ENCODE measurements around the gene SDF4. TPM values are rescaled to one million over a fixed set of nuclear protein-coding genes. Genes with fewer than 3 reads are reported as not detected.
A peak's percentile ranks its signal among the peaks of the same experiment; 100 is the strongest.

The SDF4 gene
- total RNA-seq, 4 donors from 2014 or later: 109 to 144 (median 138) TPM

GRCh38 chr1:1212780-1213344 lies 18.9 kb downstream of the SDF4 start:
- Histone ChIP-seq H3K27me3 (no peaks in the 10 kb centered on the region), H3K36me3 (peaks cover 15 to 16% of the 10 kb centered on the region in 2 donors), H3K4me3 (replicated peaks in 1 of 3) (peak overlapping the region in 1 of 3 donors; percentile 6), H3K27ac (peak overlapping the region in 1 of 3 donors; percentile 33), H3K9me3 (no peaks in the 10 kb centered on the region), H3K4me1 (no peaks in the 10 kb centered on the region)
- intact Hi-C loops (cut with DNase I): no loop called here
- no peak for TF ChIP-seq POLR2A (IDR thresholded peaks at IDR 0.05)
- TF ChIP-seq CTCF (IDR thresholded peaks at IDR 0.05): no peak
- 63 to 83% methylated on average over 1 to 4 of the region's 24 CpGs for WGBS, 2 donors
- DNase-seq: peak in 1 of 2 donors; percentile 34

- no peaks in the 10 kb centered on the region for H3K9me3 ChIP-seq
- 81 to 83% methylated on average over 1 to 22 of the region's 28 CpGs for WGBS, 2 donors
- no peaks in the 10 kb centered on the region for H3K27me3 ChIP-seq
- no peak for TF ChIP-seq POLR2A (IDR thresholded peaks at IDR 0.05)
- no peak for TF ChIP-seq CTCF (IDR thresholded peaks at IDR 0.05)
- no peak overlapping the region for H3K27ac ChIP-seq
- no peak overlapping the region for H3K4me3 ChIP-seq (replicated peaks in 1 of 3)
- H3K36me3 ChIP-seq: peaks cover 6% of the 10 kb centered on the region in 2 donors
- no peak for DNase-seq
- H3K4me1 ChIP-seq: no peaks in the 10 kb centered on the region
- intact Hi-C loops (cut with DNase I): no loop called here
These were observed 20.0 kb downstream of the SDF4 start for GRCh38 chr1:1211541-1212441.

GRCh38 chr1:1210726-1211540 lies 20.9 kb downstream of the SDF4 start:
- Histone ChIP-seq H3K36me3 (no peaks in the 10 kb centered on the region), H3K27me3 (no peaks in the 10 kb centered on the region), H3K9me3 (no peaks in the 10 kb centered on the region), H3K4me1 (peaks cover 6 to 8% of the 10 kb centered on the region in 2 donors), H3K4me3 (replicated peaks in 1 of 3) (no peak overlapping the region), H3K27ac (no peak overlapping the region)
- WGBS, 2 donors: 93 to 95% methylated on average over 14 to 23 of the region's 31 CpGs
- no peak for DNase-seq
- intact Hi-C loops (cut with DNase I): no loop called here
- TF ChIP-seq POLR2A (IDR thresholded peaks at IDR 0.05): no peak
- no peak for TF ChIP-seq CTCF (IDR thresholded peaks at IDR 0.05)

GRCh38 chr1:1208713-1209433 lies 22.9 kb downstream of the SDF4 start:
- Histone ChIP-seq H3K4me1 (peaks cover 6 to 11% of the 10 kb centered on the region in 2 donors), H3K27me3 (no peaks in the 10 kb centered on the region), H3K4me3 (replicated peaks in 1 of 3) (no peak overlapping the region), H3K36me3 (no peaks in the 10 kb centered on the region), H3K27ac (no peak overlapping the region), H3K9me3 (no peaks in the 10 kb centered on the region)
- 50 to 75% methylated on average over 31 to 32 of the region's 38 CpGs for WGBS, 2 donors
- no peak for TF ChIP-seq CTCF (IDR thresholded peaks at IDR 0.05)
- no peak for TF ChIP-seq POLR2A (IDR thresholded peaks at IDR 0.05)
- intact Hi-C loops (cut with DNase I): no loop called here
- DNase-seq: no peak
